AG09319 (cell line): ENCODE results near the gene ADGRL3.

Experiments
- DNase-seq: peaks from one replicate; pipeline ENCODE4 v3.0.0-alpha.2; 2010; ENCODE audit warnings: low read depth; ENCODE audit errors: extremely low read depth
- CTCF ChIP-seq: IDR thresholded peaks from 2 replicates; pipeline ENCODE4 v1.5.1; 2011; ENCODE audit warnings: low read depth, mild to moderate bottlenecking, inconsistent platforms, low read length, moderate library complexity

ADGRL3 gene

GRCh38 chr4:61274286-61274685 lies 74.2 kb downstream of the ADGRL3 start:
- TF ChIP-seq CTCF, result no peak
- no peak for DNase-seq

- TF ChIP-seq CTCF, result no peak
- DNase-seq, result no peak
Observed at GRCh38 chr4:61275241-61275640, 75.1 kb downstream of the ADGRL3 start.

DNA sequence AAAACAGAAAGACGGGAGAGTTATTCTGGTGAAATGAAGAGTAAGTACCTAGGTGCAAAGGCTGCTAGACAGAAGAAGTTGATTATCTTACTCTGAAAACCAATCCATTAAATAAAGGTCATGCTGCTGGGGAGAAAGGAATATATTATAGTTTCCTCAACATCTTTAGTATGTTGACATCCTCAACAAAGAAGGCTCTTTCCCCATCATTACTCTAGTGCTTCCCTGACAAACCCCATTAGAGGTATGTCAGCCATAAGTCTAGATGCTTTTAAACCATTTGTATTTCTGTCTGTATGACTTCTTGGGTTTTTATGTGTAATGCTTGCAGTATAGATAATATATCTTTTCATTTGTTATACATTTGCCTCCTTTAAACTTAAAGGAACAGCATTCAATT lies 75.9 kb downstream of the ADGRL3 start:
- no peak for DNase-seq
- no peak for TF ChIP-seq CTCF

DNA sequence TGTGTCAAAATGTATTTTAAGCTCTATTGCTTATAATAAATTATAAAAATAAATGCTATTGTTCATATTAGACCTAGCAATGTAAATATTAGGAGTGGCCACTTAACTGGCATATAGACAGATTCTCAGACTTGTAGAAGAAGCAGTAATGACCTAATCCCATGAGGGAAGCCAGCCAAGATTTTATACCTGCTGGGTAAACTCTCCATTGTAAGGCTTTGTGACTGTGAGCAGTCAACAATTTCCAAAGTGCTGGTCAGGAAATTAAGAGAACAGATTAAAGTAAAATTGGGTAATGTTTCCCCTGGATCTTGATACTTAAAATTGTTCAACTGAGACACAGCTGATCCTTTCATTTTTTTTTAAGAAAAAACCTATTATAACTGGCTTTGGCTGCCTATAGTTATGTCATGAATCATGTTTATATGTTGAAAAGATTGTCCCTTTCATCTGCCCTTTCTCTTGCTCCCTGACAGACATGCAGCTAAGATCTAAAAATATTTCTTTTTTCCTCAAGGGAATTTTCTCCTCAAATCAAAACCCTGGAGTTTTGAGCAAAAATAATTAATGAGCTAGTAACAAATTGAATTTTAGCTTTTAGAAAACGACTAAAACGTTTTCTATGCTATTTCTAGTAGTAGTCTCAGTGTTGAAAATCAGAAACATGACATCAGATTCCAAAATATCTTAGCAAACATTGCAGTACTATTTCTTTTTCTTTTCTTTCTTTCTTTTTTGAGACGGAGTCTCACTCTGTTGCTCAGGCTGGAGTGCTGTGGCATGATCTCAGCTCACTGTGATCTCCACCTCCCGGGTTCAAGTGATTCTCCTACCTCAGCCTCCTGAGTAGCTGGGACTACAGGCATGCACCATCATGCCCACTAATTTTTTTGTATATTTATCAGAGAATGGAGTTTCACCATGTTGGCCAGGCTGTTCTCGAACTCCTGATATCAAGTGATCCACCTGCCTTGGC lies 77.9 kb downstream of the ADGRL3 start:
- no peak for DNase-seq
- TF ChIP-seq CTCF, result no peak

DNA sequence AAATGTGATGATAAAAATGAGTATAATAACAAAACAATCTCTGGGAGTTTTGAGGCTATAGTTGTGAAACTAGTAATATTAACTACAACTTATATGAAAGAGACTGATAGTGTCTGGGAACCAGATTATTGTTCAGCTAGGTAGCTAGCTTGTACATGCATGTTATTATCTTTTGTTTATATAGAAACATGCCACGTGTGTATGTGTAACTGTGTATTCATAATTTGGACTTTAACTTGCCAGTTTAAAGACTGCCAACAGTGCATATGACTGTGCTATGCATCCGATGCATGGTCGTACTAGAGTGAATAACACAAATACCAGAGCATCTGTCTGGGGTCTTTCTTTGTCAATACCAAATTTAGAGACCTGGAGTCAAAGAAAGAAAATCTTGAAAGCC lies 92.2 kb downstream of the ADGRL3 start:
- DNase-seq, result no peak
- no peak for TF ChIP-seq CTCF

- DNase-seq, result no peak
- TF ChIP-seq CTCF, result no peak
Observed at GRCh38 chr4:61293707-61294400, 93.7 kb downstream of the ADGRL3 start.

DNA sequence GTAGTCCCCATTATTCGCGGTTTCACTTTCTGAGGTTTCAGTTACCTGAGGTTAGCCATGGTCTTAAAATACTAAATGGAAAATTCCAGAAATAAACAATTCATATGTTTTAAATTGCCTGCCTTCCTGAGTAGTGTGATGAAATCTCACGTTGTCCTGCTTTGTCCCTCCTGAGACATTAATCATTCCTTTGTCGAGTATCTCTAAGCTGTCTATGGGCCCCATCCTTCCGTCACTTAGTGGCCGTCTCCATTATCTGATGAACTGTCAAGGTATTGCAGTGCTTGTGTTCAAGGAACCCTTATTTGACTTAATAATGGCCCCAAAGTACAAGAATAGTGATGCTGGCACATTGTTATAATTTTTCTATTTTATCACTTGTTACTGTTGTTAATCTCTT lies 94.8 kb downstream of the ADGRL3 start:
- no peak for TF ChIP-seq CTCF
- DNase-seq, result no peak
